Upper lobe of right lung (tissue), 1 donor: ENCODE data around the gene P2RX3. TPM values are rescaled to one million over a fixed set of nuclear protein-coding genes. Genes with fewer than 3 reads are reported as not detected.

Source experiments
- ATAC-seq: fragments of 200-7000 bp; cut with Tn5 transposase; one replicate; pipeline ENCODE4 v1.9.1; 2020; ENCODE audit warnings: mild to moderate bottlenecking, moderate library complexity
- DNase-seq: peaks from one replicate; pipeline ENCODE4 v3.0.0-alpha.2; 2020
- H3K27ac ChIP-seq: fragments of 200-600 bp; one replicate; pipeline ENCODE4 v1.8.0; 2022
- H3K27me3 ChIP-seq: fragments of 200-600 bp; one replicate; pipeline ENCODE4 v1.8.0; 2022; ENCODE audit warnings: mild to moderate bottlenecking
- H3K36me3 ChIP-seq: fragments of 200-600 bp; one replicate; pipeline ENCODE4 v1.8.0; 2022
- H3K4me1 ChIP-seq: fragments of 200-600 bp; one replicate; pipeline ENCODE4 v1.8.0; 2022
- H3K4me3 ChIP-seq: fragments of 200-600 bp; one replicate; pipeline ENCODE4 v1.8.0; 2022; ENCODE audit warnings: mild to moderate bottlenecking
- H3K9me3 ChIP-seq: fragments of 200-600 bp; one replicate; pipeline ENCODE4 v1.8.0; 2022
- intact Hi-C: fragments of 100-400 bp; cut with DNase I; formaldehyde crosslinking; loops from one replicate; pipeline ENCODE4 v1.11.0; 2022
- total RNA-seq: library from RNA; stranded (reverse); fragmentation: NEBNext Ultra II Directional; extraction: Animal tissue kit (Norgen Biotek cat#: 25700); gene quantifications from one replicate; pipeline ENCODE4 v1.2.1, GENCODE V29; 2021
- TF ChIP-seq, protein P1 (sequence below): fragments of 200-600 bp; IDR thresholded peaks from one replicate; pipeline ENCODE4 v1.8.0; 2022; ENCODE audit warnings: antibody characterized with exemption
- donor health status: DM: no; HTN: yes; CAD: no; lungs with severe emphysema.

Gene P2RX3
- total RNA-seq, 1 donor from 2014 or later, result not detected

DNA sequence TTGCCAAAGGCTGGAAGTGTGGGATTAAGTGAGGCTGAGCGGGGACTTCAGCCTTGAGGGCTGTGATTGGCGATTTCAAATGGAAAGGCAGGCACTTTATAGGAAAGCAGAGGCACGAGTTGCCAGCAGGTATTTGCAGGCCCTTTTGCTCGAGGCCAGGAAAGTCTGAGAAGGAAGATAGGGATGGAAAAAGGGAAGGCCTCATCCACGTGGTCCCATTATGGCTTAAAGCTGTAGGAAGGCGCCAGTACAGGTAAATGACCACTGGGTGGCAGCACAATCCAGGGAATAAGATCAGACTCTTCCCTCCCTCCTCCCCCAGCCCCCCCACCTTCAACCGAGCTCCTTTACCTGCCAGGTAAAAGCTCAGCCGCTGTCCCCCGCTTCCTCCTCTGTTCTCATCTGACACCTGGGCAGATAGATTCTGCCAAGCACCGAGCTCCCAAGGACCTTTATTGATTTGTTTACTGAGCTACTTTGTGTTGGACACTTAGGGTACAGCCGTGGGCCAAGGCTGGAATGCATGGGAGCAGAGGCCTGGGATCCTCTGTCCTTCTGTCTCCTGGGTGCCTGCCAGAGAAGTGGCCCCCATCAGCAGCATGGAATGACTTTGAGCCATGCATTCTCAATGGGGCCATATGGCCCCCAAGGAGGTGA lies 7.5 kb downstream of the P2RX3 start:
- DNase-seq (peak; percentile 78), ATAC-seq (peak; percentile 92)
- Histone ChIP-seq H3K27me3 (no peaks in the 10 kb centered on the region), H3K36me3 (no peaks in the 10 kb centered on the region), H3K27ac (no peak overlapping the region), H3K9me3 (no peaks in the 10 kb centered on the region), H3K4me1 (no peaks in the 10 kb centered on the region), H3K4me3 (no peak overlapping the region)
- intact Hi-C loops, result no loop called here
- TF ChIP-seq, protein P1, sequence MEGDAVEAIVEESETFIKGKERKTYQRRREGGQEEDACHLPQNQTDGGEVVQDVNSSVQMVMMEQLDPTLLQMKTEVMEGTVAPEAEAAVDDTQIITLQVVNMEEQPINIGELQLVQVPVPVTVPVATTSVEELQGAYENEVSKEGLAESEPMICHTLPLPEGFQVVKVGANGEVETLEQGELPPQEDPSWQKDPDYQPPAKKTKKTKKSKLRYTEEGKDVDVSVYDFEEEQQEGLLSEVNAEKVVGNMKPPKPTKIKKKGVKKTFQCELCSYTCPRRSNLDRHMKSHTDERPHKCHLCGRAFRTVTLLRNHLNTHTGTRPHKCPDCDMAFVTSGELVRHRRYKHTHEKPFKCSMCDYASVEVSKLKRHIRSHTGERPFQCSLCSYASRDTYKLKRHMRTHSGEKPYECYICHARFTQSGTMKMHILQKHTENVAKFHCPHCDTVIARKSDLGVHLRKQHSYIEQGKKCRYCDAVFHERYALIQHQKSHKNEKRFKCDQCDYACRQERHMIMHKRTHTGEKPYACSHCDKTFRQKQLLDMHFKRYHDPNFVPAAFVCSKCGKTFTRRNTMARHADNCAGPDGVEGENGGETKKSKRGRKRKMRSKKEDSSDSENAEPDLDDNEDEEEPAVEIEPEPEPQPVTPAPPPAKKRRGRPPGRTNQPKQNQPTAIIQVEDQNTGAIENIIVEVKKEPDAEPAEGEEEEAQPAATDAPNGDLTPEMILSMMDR, result peak; percentile 91

DNA sequence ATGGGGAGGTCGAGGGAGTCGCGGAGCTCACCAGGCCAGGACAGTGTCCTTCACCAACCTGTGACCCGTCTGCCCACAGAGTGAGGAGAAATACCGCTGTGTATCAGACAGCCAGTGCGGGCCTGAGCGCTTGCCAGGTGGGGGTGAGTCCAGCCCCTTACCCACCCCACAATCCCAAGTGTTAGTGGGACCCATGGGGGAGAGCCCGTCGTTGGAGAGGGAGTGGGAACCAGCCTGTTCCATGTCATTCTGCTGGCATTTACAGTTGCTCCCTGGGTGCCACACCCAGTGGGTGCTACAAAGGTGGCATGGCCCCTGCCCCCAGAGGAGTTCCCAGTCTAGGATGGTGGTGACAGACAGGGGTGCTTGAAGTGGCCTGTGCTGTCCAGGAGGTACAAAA lies 9.2 kb downstream of the P2RX3 start:
- DNase-seq (no peak), ATAC-seq (no peak)
- Histone ChIP-seq H3K36me3 (no peaks in the 10 kb centered on the region), H3K9me3 (no peaks in the 10 kb centered on the region), H3K4me3 (no peak overlapping the region), H3K27ac (no peak overlapping the region), H3K4me1 (no peaks in the 10 kb centered on the region), H3K27me3 (no peaks in the 10 kb centered on the region)
- intact Hi-C loops, result no loop called here
- TF ChIP-seq, protein P1, result no peak

DNA sequence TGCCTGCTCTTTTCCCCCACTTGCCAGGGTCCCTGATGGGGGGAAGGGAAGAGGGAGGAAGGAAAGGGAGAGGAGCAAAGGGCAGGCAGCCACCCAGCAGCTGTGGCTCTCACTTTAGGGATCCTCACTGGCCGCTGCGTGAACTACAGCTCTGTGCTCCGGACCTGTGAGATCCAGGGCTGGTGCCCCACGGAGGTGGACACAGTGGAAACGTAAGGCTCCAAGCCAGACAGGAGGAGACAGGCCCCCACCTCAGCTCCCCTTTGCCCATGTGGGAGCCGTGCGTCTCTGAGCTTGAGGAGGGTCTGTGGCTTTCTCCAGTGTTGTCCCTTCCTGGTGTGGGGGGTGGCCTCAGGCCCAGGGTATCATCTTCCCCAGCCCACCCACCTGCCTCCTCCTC lies 9.9 kb downstream of the P2RX3 start:
- Histone ChIP-seq H3K36me3 (no peaks in the 10 kb centered on the region), H3K4me3 (no peak overlapping the region), H3K9me3 (no peaks in the 10 kb centered on the region), H3K4me1 (no peaks in the 10 kb centered on the region), H3K27ac (no peak overlapping the region), H3K27me3 (no peaks in the 10 kb centered on the region)
- intact Hi-C loops, result no loop called here
- DNase-seq (no peak), ATAC-seq (no peak)
- TF ChIP-seq, protein P1, result no peak

DNA sequence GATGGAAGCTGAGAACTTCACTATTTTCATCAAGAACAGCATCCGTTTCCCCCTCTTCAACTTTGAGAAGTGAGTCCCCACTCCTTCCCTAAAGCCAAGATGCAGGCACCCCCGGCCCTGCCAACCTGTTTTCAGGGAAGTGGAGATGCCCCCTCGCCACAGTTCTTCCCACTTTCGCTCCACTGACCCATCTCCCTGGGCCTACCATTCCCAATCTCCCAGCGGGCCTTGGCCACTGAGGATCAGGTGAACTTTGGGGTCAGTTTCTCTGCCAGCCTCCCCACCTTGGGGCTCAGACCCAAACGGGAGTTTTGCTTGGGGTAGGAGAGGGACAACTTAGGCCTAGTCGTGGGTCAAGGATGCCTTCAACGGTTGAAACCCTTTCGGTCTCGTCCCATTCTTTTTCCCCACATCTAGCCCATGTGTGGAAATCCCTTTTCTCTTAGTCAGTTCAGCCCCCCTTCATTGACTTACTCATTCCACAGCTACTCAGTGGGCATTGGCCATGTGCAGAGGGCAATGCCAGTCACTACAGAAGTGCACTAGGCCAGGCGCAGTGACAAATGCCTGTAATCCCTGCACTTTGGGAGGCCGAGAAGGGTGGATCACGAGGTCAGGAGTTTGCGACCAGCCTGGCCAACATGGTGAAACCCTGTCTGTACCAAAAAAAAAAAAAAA lies 10.6 kb downstream of the P2RX3 start:
- TF ChIP-seq, protein P1, result no peak
- Histone ChIP-seq H3K27ac (no peak overlapping the region), H3K4me1 (no peaks in the 10 kb centered on the region), H3K4me3 (no peak overlapping the region), H3K9me3 (no peaks in the 10 kb centered on the region), H3K36me3 (no peaks in the 10 kb centered on the region), H3K27me3 (no peaks in the 10 kb centered on the region)
- no peak for DNase-seq
- no peak for ATAC-seq
- intact Hi-C loops, result no loop called here

DNA sequence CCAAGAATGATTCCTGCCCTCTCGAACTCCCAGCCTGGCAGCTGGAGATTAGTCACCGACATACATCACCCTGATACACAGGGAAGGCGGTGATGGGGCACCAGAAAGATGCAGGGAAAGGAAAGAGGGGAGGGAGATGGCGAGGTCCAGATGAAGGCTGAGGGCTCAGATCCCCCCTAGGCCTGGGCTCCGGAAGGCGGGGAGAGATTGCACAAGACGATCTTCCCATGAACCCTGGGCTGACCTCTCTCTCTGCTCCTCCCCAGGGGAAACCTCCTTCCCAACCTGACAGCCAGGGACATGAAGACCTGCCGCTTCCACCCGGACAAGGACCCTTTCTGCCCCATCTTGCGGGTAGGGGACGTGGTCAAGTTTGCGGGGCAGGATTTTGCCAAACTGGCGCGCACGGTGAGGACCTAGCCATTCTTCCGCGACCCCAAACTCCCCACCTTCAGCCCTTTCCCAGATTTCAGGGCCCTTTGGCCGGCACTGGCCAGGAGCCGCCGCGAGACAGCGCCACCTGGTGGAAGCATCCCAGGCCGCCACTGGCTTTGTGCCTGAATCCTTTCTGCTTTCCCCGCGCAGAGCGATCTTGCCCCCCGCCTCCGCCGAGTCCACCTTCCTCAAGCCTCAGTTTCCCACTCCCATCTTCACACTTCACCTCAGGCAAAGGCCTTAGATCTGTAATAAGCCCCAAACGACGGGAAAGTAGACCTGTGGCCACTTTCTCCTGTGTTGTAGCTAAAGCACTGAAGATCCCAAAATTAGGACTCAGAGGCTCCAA lies 11.5 kb downstream of the P2RX3 start:
- Histone ChIP-seq H3K9me3 (no peaks in the 10 kb centered on the region), H3K27ac (no peak overlapping the region), H3K4me1 (no peaks in the 10 kb centered on the region), H3K36me3 (no peaks in the 10 kb centered on the region), H3K4me3 (no peak overlapping the region), H3K27me3 (no peaks in the 10 kb centered on the region)
- ATAC-seq, result peak; percentile 73
- DNase-seq, result peak; percentile 85
- TF ChIP-seq, protein P1, result peak; percentile 94
- intact Hi-C loops, result no loop called here
